Fibroblast of lung (primary cell): ENCODE measurements around the gene CLTC. TPM values are rescaled to one million over a fixed set of nuclear protein-coding genes. Genes with fewer than 3 reads are reported as not detected.

ENCODE experiments used
- DNase-seq, 2 donors: peaks; one replicate each; pipeline versions ENCODE4 v3.0.0 to v3.0.0-alpha.2; 2010; ENCODE audit warnings: low read depth in 2 of 2
- H2AFZ ChIP-seq: 2 replicates; pipeline ENCODE4 v1.5.1; 2012; ENCODE audit warnings: low read length, control low read depth, inconsistent platforms
- H3K27ac ChIP-seq: 2 replicates; pipeline ENCODE4 v1.5.1; 2011; ENCODE audit warnings: low read length, control low read depth; ENCODE audit not compliant: insufficient read depth
- H3K27me3 ChIP-seq: 2 replicates; pipeline ENCODE4 v1.5.1; 2011; ENCODE audit warnings: mild to moderate bottlenecking, low read length; ENCODE audit not compliant: control insufficient read depth, insufficient read depth
- H3K36me3 ChIP-seq: 2 replicates; pipeline ENCODE4 v1.5.1; 2011; ENCODE audit warnings: low read length; ENCODE audit not compliant: control insufficient read depth, insufficient read depth
- H3K4me1 ChIP-seq: 2 replicates; pipeline ENCODE4 v1.5.1; 2011; ENCODE audit warnings: low read length; ENCODE audit not compliant: control insufficient read depth, insufficient read depth; ENCODE audit errors: extremely low read depth
- H3K4me2 ChIP-seq: 2 replicates; pipeline ENCODE4 v1.5.1; 2011; ENCODE audit warnings: low read length, control low read depth; ENCODE audit not compliant: insufficient read depth; ENCODE audit errors: extremely low read depth
- H3K4me3 ChIP-seq, 4 experiments: fragments of 200-600 bp in 1 of 4; sonication (generic) in 1 of 4; replicated peaks in 1 of 4; 2 replicates each; pipeline ENCODE4 v1.5.1; 2011 to 2016; ENCODE audit warnings: low read length in 4 of 4, low read depth in 3 of 4, mild to moderate bottlenecking in 3 of 4, control low read depth in 2 of 4, inconsistent platforms in 1 of 4, mixed read lengths in 1 of 4; ENCODE audit not compliant: insufficient read depth in 1 of 4; ENCODE audit errors: control extremely low read depth in 1 of 4
- H3K79me2 ChIP-seq: 2 replicates; pipeline ENCODE4 v1.5.1; 2012; ENCODE audit warnings: mild to moderate bottlenecking, low read length, inconsistent platforms; ENCODE audit not compliant: control insufficient read depth, insufficient read depth
- H3K9ac ChIP-seq: 2 replicates; pipeline ENCODE4 v1.5.1; 2011; ENCODE audit warnings: mild to moderate bottlenecking, low read length, control low read depth; ENCODE audit not compliant: insufficient read depth
- H3K9me3 ChIP-seq: 2 replicates; pipeline ENCODE4 v1.5.1; 2012; ENCODE audit warnings: low read depth, low read length; ENCODE audit not compliant: control insufficient read depth, insufficient read depth
- H4K20me1 ChIP-seq: 2 replicates; pipeline ENCODE4 v1.5.1; 2011; ENCODE audit warnings: low read length; ENCODE audit not compliant: control insufficient read depth, insufficient read depth; ENCODE audit errors: extremely low read depth
- EZH2 ChIP-seq: IDR thresholded peaks from 2 replicates; pipeline ENCODE4 v1.5.1; 2012; ENCODE audit warnings: low read length, control low read depth, mild to moderate bottlenecking; ENCODE audit errors: missing control alignments
- polyA plus RNA-seq, 2 donors: library from polyadenylated mRNA; depleted of rRNA in 1 of 2; stranded (reverse) in 1 of 2; unstranded in 1 of 2; fragments of >200 nt; gene quantifications; 2 replicates each; pipeline ENCODE4 v1.2.1, GENCODE V29; 2011 to 2012; ENCODE audit warnings: missing spikeins in 1 of 2
- total RNA-seq: library from RNA; depleted of rRNA; stranded (reverse); fragments of >200 nt; gene quantifications from 2 replicates; pipeline ENCODE4 v1.2.1, GENCODE V29; 2014
- TF ChIP-seq, protein P1 (sequence below), 2 donors: IDR thresholded peaks in 1 of 2; conservative IDR thresholded peaks in 1 of 2; 1 replicate in 1 of 2; 2 replicates in 1 of 2; pipeline ENCODE4 v1.5.1; 2011 to 2012; ENCODE audit warnings: low read length in 2 of 2, control low read depth in 1 of 2, inconsistent platforms in 1 of 2, low read depth in 1 of 2, mild to moderate bottlenecking in 1 of 2

The CLTC gene
- total and polyA plus RNA-seq, 2 donors (not counting 1 experiment from before 2014, with no cell fraction given): 468 to 621 TPM

- peaks cover 52% of the 10 kb centered on the region for H3K79me2 ChIP-seq
- DNase-seq: no peak
- peaks cover 26% of the 10 kb centered on the region for H3K36me3 ChIP-seq
- TF ChIP-seq, protein P1, sequence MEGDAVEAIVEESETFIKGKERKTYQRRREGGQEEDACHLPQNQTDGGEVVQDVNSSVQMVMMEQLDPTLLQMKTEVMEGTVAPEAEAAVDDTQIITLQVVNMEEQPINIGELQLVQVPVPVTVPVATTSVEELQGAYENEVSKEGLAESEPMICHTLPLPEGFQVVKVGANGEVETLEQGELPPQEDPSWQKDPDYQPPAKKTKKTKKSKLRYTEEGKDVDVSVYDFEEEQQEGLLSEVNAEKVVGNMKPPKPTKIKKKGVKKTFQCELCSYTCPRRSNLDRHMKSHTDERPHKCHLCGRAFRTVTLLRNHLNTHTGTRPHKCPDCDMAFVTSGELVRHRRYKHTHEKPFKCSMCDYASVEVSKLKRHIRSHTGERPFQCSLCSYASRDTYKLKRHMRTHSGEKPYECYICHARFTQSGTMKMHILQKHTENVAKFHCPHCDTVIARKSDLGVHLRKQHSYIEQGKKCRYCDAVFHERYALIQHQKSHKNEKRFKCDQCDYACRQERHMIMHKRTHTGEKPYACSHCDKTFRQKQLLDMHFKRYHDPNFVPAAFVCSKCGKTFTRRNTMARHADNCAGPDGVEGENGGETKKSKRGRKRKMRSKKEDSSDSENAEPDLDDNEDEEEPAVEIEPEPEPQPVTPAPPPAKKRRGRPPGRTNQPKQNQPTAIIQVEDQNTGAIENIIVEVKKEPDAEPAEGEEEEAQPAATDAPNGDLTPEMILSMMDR (conservative IDR thresholded peaks at IDR 0.05 in 1 of 2, IDR thresholded peaks at IDR 0.05 in 1 of 2; ENCODE audit: low read depth in 1 of 2, low read length in 2 of 2): no peak
- no peak for TF ChIP-seq EZH2
- H3K4me3 ChIP-seq: no peak overlapping the region
- H3K4me2 ChIP-seq: no peak overlapping the region
- H2AFZ ChIP-seq: no peak overlapping the region
- no peak overlapping the region for H3K9ac ChIP-seq
- no peaks in the 10 kb centered on the region for H3K9me3 ChIP-seq
- H4K20me1 ChIP-seq: no peaks in the 10 kb centered on the region
- no peaks in the 10 kb centered on the region for H3K27me3 ChIP-seq
- peaks cover 5% of the 10 kb centered on the region for H3K4me1 ChIP-seq
- H3K27ac ChIP-seq: no peak overlapping the region
Observed at GRCh38 chr17:59676716-59677115, 57.0 kb downstream of the CLTC start.

GRCh38 chr17:59678918-59679317 is 59.2 kb downstream of the CLTC start:
- peaks cover 27% of the 10 kb centered on the region for H3K36me3 ChIP-seq

GRCh38 chr17:59680314-59680713 is 60.6 kb downstream of the CLTC start:
- no peak overlapping the region for H3K9ac ChIP-seq
- no peaks in the 10 kb centered on the region for H3K27me3 ChIP-seq
- H3K36me3 ChIP-seq: peaks cover 21% of the 10 kb centered on the region
- peak in 1 of 2 donors; percentile 65 for DNase-seq
- no peaks in the 10 kb centered on the region for H3K9me3 ChIP-seq
- H3K27ac ChIP-seq: no peak overlapping the region
- peak overlapping the region; percentile 13 for H3K4me2 ChIP-seq
- no peak overlapping the region for H3K4me3 ChIP-seq
- TF ChIP-seq, protein P1 (conservative IDR thresholded peaks at IDR 0.05 in 1 of 2, IDR thresholded peaks at IDR 0.05 in 1 of 2; ENCODE audit: low read depth in 1 of 2, low read length in 2 of 2): no peak
- TF ChIP-seq EZH2: no peak
- peaks cover 5% of the 10 kb centered on the region for H3K4me1 ChIP-seq
- H4K20me1 ChIP-seq: no peaks in the 10 kb centered on the region
- no peak overlapping the region for H2AFZ ChIP-seq
- H3K79me2 ChIP-seq: peaks cover 28% of the 10 kb centered on the region

More at GRCh38 chr17:59678918-59679317, 59.2 kb downstream of the CLTC start:
- peaks cover 37% of the 10 kb centered on the region for H3K79me2 ChIP-seq
- no peak overlapping the region for H3K27ac ChIP-seq
- peaks cover 5% of the 10 kb centered on the region for H3K4me1 ChIP-seq
- DNase-seq: no peak
- no peak overlapping the region for H3K4me3 ChIP-seq
- H2AFZ ChIP-seq: no peak overlapping the region
- TF ChIP-seq EZH2: no peak
- TF ChIP-seq, protein P1 (conservative IDR thresholded peaks at IDR 0.05 in 1 of 2, IDR thresholded peaks at IDR 0.05 in 1 of 2; ENCODE audit: low read depth in 1 of 2, low read length in 2 of 2): no peak
- no peak overlapping the region for H3K9ac ChIP-seq
- no peak overlapping the region for H3K4me2 ChIP-seq
- no peaks in the 10 kb centered on the region for H4K20me1 ChIP-seq
- H3K9me3 ChIP-seq: no peaks in the 10 kb centered on the region
- no peaks in the 10 kb centered on the region for H3K27me3 ChIP-seq
